ENCODE measurements around the gene RSPRY1.
"Not testable (repeated sequence)": the region's sequence is repeated elsewhere in the genome, so short reads cannot be mapped to it uniquely, and the experiment has no call there.

Gene RSPRY1

DNA sequence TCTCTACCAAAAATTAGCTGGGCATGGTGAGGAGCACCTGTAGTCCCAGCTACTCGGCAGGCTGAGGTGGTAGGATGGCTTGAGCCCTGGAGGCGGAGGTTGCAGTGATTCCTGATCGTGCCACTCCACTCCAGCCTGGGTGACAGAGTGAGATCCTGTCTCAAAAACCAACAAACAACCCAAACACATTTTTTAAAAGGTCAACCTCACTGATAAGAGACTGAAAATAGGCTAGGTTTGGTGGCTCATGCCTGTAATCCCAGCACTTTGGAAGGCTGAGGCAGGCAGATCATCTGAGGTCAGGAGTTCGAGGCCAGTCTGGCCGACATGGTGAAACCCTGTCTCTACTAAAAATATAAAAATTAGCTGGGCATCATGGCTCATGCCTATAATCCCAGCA lies 89.8 kb downstream of the RSPRY1 start:
- not testable (repeated sequence) for DNase-seq

- no peak for DNase-seq
Measured at GRCh38 chr16:57276596-57276995, 90.5 kb downstream of the RSPRY1 start.

DNA sequence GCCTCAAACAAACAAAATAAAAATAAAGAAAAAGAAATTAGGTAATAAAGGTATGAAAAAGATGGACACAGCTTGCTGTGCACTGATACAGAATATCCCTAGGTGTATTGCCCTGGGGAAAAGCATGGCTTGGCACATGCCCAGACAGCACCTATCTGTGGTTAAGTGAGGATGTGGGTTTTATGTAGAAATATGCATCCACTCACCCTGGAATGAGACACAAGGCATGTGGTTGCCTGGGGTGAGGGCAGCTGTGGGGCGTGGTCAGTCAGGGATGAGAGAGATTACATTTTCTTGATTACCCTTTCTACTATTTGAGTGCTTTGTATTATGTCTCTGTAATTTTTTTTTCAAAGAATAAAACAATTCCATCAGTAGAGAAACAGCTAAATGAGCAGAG lies 91.5 kb downstream of the RSPRY1 start:
- no peak for DNase-seq

- no peak for DNase-seq
Measured at GRCh38 chr16:57278494-57278893, 92.4 kb downstream of the RSPRY1 start.

GRCh38 chr16:57279780-57280638 lies 93.9 kb downstream of the RSPRY1 start:
- no peak for DNase-seq

DNA sequence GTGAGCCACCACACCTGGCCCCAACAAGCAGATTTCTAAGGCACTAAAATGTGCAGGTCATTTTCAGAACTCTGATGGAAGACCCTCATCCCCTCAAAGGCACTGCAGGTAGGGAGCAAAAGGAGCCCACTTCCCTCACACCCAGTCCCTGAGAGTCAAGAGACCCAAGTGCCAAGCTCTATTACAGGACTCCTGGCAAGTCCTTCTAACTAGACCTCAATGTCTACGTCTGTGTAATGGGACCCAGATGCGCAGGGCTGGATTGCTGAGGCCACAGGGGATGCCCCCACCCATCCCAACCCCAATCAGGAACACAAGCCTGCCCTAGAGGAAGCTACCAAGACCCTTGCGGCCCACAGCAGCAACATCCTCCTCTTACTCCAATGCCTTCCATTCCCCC lies 95.7 kb downstream of the RSPRY1 start:
- no peak for DNase-seq

GRCh38 chr16:57282510-57283213 lies 96.5 kb downstream of the RSPRY1 start:
- no peak for DNase-seq

GRCh38 chr16:57283214-57283958 lies 97.3 kb downstream of the RSPRY1 start:
- no peak for DNase-seq

DNA sequence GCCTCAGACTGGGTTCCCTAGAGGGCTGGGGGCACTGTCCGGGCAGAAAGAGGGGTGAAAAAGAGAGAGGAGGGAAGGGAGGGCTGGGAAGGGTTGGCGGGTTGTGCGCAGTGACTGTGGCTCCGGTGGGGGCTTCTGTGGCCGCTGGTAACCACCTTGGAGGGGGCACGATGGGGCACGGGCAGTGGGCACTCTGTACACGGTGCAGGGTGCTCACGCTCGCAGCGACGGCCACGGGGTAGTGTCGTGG lies 97.8 kb downstream of the RSPRY1 start:
- DNase-seq, result no peak

DNA sequence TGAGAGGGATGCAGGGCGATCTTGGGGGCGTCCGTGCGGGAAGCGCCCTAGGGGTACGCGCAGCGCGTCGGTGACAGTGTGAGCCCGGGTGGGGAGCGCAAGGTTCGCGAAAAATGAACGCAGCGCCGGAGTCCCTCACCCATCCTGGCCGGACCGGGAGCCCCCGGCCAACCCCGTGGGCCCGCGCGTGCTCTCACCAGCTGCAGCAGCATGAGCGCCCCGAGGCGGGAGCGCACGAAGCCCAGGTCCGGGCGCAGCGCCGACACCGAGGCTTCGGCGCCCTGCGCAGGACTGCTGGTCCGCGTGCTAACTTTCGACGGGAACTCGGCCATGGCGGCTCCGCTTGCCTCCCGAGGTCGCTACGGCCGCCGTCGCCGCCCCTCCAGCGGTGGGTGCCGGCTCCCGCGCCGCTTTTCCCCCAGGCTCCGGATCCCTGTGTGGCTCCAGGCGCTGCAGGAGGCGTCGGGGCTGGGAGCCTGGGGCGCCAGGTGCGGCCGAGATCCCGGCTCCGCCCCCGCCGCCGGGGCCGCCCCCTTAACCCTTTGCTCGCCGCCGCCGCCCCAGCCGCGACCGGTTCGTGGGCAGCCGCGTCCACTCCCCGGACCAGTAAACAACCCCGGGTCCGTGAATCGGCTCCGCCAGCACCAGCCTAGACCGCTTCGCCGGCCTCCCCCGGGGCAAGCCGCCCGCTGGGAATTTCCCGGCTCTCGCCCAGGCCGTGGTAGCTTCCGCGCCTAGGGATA lies 98.3 kb downstream of the RSPRY1 start, which contains the start of gene PLLP:
TSS of gene PLLP (minus strand) at position 464 of the 743 bp plus-strand sequence. CDS start at position 332, 132 bp downstream.
- no peak for DNase-seq

- DNase-seq, result no peak
Measured at GRCh38 chr16:57284952-57285363, 98.8 kb downstream of the RSPRY1 start.

- no peak for DNase-seq
Measured at GRCh38 chr16:57285379-57285778, 99.2 kb downstream of the RSPRY1 start.

GRCh38 chr16:57289391-57290257 lies 103.5 kb downstream of the RSPRY1 start:
- DNase-seq, result no peak
